ENCODE results near the gene COPS9.

The COPS9 gene

DNA sequence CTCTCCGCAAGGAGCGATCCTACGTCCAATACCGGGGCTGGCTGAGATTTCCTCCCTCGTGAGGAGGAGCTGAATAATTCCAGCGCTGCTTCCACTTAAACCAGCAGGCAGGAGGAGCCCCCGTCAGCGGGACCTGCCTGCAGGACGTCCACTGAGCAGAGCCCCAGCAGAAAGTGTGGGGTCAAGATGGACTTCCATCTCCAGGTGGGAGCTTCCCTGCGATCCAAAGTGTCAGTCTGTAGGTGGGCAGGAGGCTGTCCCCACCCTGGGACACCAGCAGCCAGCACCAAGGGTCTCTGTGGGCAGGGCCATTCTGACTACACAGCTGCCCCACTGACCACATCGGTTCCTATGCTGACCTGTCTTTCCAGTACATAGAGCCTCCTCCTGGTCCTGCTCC is 4.8 kb upstream of the COPS9 start:
- TF ChIP-seq, protein P1, sequence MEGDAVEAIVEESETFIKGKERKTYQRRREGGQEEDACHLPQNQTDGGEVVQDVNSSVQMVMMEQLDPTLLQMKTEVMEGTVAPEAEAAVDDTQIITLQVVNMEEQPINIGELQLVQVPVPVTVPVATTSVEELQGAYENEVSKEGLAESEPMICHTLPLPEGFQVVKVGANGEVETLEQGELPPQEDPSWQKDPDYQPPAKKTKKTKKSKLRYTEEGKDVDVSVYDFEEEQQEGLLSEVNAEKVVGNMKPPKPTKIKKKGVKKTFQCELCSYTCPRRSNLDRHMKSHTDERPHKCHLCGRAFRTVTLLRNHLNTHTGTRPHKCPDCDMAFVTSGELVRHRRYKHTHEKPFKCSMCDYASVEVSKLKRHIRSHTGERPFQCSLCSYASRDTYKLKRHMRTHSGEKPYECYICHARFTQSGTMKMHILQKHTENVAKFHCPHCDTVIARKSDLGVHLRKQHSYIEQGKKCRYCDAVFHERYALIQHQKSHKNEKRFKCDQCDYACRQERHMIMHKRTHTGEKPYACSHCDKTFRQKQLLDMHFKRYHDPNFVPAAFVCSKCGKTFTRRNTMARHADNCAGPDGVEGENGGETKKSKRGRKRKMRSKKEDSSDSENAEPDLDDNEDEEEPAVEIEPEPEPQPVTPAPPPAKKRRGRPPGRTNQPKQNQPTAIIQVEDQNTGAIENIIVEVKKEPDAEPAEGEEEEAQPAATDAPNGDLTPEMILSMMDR (IDR thresholded peaks at IDR 0.05; ENCODE audit: insufficient read depth, low read depth, low read length, missing control alignments), result no peak
- no peak for DNase-seq (ENCODE audit: low read depth)
- no peak overlapping the region for H3K4me3 ChIP-seq (ENCODE audit: low read depth, low read length)

DNA sequence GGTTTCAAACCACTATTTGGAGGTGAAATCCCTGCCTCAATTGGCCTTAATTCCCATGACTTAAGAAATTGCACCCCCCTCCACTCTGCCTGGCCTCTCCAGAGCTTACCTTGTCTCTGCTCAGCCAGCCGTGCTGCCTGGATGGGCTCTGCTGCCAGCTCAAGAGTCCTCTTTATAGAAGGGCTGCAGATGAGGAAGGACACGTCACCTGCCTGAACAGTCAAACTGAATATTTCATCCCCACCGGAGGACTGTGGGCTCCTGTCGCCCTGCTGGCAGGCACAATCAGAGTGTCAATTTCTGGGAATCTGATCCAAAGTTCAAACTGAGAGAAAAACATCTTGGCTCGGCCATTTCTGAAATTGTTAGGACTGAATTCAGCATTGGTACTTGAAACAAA is 4.4 kb upstream of the COPS9 start, which contains the start of gene OTOS:
Gene OTOS, minus strand, starts transcription at position 148 of the 400 bp plus-strand sequence. CDS start 332 bp downstream, outside the sequence.
- H3K4me3 ChIP-seq (ENCODE audit: low read depth, low read length), result no peak within 1 kb of the TSS
- DNase-seq (ENCODE audit: low read depth), result no peak
- TF ChIP-seq, protein P1 (IDR thresholded peaks at IDR 0.05; ENCODE audit: insufficient read depth, low read depth, low read length, missing control alignments), result no peak

GRCh38 chr2:240139666-240140393 is 3.7 kb upstream of the COPS9 start:
- DNase-seq (ENCODE audit: low read depth), result no peak
- TF ChIP-seq, protein P1 (IDR thresholded peaks at IDR 0.05; ENCODE audit: insufficient read depth, low read depth, low read length, missing control alignments), result no peak
- no peak overlapping the region for H3K4me3 ChIP-seq (ENCODE audit: low read depth, low read length)

DNA sequence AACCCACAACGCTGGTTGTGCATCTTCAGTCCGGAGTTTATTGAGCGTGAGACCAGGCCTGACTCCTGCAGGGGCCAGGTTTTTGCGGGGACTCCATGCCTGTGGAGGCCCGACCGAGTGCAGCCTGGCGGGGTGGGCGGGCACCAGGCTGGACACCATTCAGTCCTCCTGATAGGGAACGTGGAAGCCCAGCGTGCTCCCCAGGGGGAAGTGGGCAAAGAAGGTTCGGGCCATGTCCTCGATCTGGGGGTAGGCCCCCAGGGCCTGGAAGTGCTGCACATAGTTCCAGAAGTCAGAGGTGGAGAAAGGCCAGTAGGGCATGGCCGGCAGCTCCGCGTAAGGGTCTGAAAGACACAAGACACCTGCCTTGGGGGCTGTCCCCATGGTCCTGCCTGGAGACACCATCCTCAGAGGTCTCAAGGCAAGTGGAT is 2.9 kb upstream of the COPS9 start:
- H3K4me3 ChIP-seq (ENCODE audit: low read depth, low read length), result no peak overlapping the region
- no peak for DNase-seq (ENCODE audit: low read depth)
- TF ChIP-seq, protein P1 (IDR thresholded peaks at IDR 0.05; ENCODE audit: insufficient read depth, low read depth, low read length, missing control alignments), result no peak

DNA sequence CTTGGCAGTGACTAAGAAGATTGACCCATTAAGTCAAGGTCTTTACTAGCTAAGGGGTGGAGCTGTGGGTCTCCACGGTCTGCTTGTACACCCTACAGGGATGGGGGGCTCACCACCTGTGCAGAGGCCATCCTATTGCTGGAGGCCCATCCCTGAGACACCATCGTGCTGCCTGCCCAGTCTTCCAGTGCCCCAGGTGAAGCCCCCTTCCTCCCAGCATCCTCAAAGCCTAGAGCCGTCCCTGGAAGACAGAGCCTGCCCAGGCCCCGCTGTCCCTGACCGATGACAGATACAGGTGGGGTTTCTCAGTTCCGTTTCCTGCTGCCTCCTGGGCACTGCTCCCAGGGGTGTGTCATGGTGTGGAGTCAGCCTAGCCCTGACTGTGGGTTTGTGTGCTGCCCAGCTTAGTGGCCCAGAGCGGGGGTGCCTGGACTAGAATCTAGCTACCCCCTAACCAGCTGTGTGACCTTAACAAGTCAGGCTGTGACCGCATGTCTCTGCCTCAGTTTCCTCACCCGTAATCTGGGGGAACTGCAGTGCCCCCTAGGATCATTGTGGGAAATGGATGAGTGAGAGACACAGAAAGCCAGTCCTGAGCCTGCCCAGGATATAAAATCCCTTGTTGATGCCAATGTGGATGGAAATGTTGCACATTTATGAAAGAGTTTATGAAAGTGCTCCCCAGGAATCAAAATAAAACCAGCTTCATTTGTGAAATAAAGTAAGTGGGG is 2.3 kb upstream of the COPS9 start:
- no peak overlapping the region for H3K4me3 ChIP-seq (ENCODE audit: low read depth, low read length)
- TF ChIP-seq, protein P1 (IDR thresholded peaks at IDR 0.05; ENCODE audit: insufficient read depth, low read depth, low read length, missing control alignments), result no peak
- DNase-seq (ENCODE audit: low read depth), result no peak

- DNase-seq (ENCODE audit: low read depth), result no peak
- no peak overlapping the region for H3K4me3 ChIP-seq (ENCODE audit: low read depth, low read length)
- TF ChIP-seq, protein P1 (IDR thresholded peaks at IDR 0.05; ENCODE audit: insufficient read depth, low read depth, low read length, missing control alignments), result no peak
Measured at GRCh38 chr2:240137596-240138253, 1.6 kb upstream of the COPS9 start.
